PFSK-1 (cell line): ENCODE data around the gene CD163L1.

Source experiments
- POLR2AphosphoS5 ChIP-seq: IDR thresholded peaks from 2 replicates; pipeline ENCODE4 v1.6.1; 2012; ENCODE audit warnings: low read depth, mild to moderate bottlenecking, control low read depth, low read length, moderate library complexity
- SIN3A ChIP-seq: IDR thresholded peaks from 2 replicates; pipeline ENCODE4 v1.6.1; 2012; ENCODE audit warnings: mild to moderate bottlenecking, low read length, moderate library complexity, borderline replicate concordance; ENCODE audit not compliant: insufficient read depth
- TAF1 ChIP-seq: IDR thresholded peaks from 2 replicates; pipeline ENCODE4 v1.6.1; 2012; ENCODE audit warnings: low read length, control low read depth, borderline replicate concordance; ENCODE audit not compliant: insufficient read depth

- TF ChIP-seq SIN3A (no peak), TAF1 (no peak), POLR2AphosphoS5 (no peak)
Measured at GRCh38 chr12:7352661-7353060, 91.3 kb downstream of the CD163L1 start.
